H1 (cell line): ENCODE results near the gene OLA1.

ENCODE experiments used
- CTCF ChIP-seq, 3 experiments: IDR thresholded peaks; 1 replicate in 2 of 3; 2 replicates in 1 of 3; pipeline versions ENCODE4 v1.5.1 to v1.6.1; 2011; ENCODE audit warnings: low read length in 3 of 3, mild to moderate bottlenecking in 3 of 3, inconsistent platforms in 2 of 3, low read depth in 1 of 3, moderate library complexity in 1 of 3; ENCODE audit not compliant: insufficient read depth in 1 of 3; ENCODE audit errors: control extremely low read depth in 1 of 3
- POLR2AphosphoS5 ChIP-seq: IDR thresholded peaks from 2 replicates; pipeline ENCODE4 v1.6.1; 2011; ENCODE audit warnings: low read depth, low read length

GRCh38 chr2:174066871-174067270, 181.5 kb downstream of the OLA1 start:
- no peak for TF ChIP-seq CTCF (IDR thresholded peaks at IDR 0.05; ENCODE audit: control extremely low read depth in 1 of 3, insufficient read depth in 1 of 3, low read depth in 1 of 3, low read length in 3 of 3)
- no peak for TF ChIP-seq POLR2AphosphoS5
